PC-3 (cell line): ENCODE results near the gene ANKS1B.

Experiments used
- EZH2 ChIP-seq: fragments of 300-600 bp; sonication (generic); IDR thresholded peaks from one replicate; pipeline ENCODE4 v1.6.1; 2017; ENCODE audit warnings: antibody characterized with exemption, mild to moderate bottlenecking, low read length; ENCODE audit not compliant: unreplicated experiment
- TF ChIP-seq, protein P1 (sequence below): fragments of 300-600 bp; sonication (generic); conservative IDR thresholded peaks from 2 replicates; pipeline ENCODE4 v1.5.1; 2017; ENCODE audit warnings: antibody characterized with exemption, low read depth, mild to moderate bottlenecking, low read length

DNA sequence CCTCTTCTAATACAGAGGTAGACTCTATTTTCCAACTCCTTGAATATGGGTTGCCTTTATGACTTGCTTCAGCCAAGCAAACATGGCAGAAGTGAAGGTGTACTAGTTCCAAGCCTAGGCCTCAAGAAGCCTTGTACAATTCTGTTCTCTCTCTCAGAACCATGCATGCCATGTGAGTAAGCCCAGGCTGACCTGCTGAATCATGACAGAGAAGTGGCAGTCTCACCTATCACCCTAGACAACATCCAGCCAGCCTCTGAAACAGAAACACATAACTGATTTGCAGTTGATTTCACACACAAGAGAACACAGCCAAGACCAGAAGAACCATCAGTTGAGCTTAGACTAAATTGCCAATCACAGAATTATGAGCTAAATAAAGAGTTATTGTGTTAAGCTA lies 180.0 kb downstream of the ANKS1B start:
- no peak for TF ChIP-seq EZH2
- TF ChIP-seq, protein P1, sequence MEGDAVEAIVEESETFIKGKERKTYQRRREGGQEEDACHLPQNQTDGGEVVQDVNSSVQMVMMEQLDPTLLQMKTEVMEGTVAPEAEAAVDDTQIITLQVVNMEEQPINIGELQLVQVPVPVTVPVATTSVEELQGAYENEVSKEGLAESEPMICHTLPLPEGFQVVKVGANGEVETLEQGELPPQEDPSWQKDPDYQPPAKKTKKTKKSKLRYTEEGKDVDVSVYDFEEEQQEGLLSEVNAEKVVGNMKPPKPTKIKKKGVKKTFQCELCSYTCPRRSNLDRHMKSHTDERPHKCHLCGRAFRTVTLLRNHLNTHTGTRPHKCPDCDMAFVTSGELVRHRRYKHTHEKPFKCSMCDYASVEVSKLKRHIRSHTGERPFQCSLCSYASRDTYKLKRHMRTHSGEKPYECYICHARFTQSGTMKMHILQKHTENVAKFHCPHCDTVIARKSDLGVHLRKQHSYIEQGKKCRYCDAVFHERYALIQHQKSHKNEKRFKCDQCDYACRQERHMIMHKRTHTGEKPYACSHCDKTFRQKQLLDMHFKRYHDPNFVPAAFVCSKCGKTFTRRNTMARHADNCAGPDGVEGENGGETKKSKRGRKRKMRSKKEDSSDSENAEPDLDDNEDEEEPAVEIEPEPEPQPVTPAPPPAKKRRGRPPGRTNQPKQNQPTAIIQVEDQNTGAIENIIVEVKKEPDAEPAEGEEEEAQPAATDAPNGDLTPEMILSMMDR, result no peak
